K562 treated with DMSO at 1 percent for 4 hours (cell line): Measurements from ENCODE around the gene C3orf20. TPM values are rescaled to one million over a fixed set of nuclear protein-coding genes. Genes with fewer than 3 reads are reported as not detected.

Experiments
- total RNA-seq: library from RNA; unstranded; fragments of 300-600 nt; gene quantifications from 2 replicates; pipeline ENCODE4 v1.2.3, GENCODE V29; 2022; ENCODE audit not compliant: insufficient read depth

C3orf20 gene
- total RNA-seq: 1.2 TPM in 1 of 2 replicates, not detected in the other

DNA sequence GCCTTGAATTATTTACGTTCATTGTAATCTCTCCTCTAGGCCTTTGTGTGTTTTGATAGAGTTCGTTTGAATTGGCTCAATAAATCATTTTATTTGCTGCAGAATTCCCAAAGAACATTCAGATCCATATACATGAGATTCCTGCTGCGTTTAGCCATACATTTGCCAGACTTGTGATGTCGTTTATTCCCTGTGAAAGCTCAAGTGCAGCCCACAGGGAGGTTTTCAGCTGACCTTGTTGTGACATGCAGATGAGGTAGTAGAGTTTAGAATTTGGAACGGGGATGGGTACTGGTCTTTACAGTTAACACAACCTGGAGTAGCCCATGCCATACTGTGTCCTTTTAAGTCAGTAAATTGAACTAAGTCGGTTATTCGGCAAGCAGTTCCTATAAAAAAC is at the start of gene C3orf20:
TSS of gene C3orf20 (plus strand) at position 301 of the 400 bp plus-strand sequence. CDS start 7,573 bp downstream, outside the sequence.

DNA sequence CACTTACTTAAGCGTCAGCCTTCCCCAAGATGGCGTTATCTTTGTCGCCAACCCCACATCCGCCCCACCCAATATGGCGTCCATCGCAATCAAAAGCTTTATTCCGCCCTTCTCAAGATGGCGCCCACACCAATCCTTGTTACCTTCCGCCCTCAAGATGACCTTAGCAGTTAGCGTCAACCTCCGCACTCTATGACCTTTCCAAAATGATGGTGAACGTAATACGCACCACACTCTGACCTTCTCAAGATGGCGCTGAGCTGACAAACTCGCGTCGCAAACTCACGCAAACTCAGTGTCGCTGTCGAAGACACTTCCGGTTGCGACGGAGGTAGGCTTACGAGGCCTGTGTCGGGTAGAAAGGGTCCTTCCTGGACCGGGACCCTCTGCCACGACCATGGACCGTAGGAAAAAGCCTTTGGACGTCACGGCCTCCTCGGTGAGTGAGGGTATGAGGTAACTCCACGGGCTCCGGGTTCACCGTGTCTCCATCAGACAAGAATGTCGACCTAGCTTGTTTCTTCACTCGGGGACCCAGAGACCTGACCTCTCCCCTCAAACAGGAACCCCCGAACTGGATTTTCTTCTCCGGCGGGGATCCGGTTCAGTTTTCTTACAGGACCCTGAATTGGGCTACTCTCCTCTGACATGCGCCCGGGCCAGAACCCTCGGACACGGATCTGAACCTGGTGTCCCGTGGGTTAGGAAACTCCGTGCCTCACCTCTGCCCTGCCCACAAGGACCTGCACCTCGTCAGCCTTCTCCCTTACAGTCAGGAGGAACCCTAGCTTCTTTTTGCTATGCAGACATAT is 23.3 kb upstream of the C3orf20 start, which contains the start of gene CCDC174:
TSS of gene CCDC174 (plus strand) at position 323 of the 812 bp plus-strand sequence. CDS start at position 398, 75 bp downstream.

DNA sequence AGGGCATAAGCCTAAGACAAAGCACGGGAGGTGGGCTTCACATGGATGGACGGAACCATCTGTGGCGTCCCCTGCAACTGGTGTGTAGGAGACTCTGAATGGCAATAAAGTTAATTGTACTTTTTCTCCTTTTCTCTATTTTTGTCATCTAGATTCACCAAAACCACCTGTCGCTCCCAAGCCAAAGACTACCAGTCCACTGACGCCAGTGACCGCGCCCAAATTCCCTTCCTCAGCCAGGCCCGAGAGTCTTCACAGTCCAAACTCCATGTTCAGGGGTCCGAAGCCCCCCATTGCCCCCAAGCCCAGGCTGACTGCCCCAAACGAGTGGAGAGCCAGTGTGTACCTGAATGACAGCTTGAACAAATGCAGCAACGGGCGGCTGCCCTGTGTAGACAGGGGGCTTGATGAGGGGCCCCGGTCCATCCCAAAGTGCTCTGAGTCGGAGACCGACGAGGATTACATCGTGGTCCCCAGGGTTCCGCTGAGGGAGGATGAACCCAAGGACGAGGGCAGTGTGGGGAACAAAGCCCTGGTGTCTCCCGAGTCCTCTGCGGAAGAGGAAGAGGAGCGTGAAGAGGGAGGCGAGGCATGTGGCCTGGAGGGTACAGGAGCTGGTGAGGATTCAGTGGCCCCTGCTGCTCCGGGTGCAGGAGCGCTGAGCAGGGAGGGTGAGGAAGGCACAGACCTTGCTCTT is 144.0 kb downstream of the C3orf20 start, which contains the start of gene FGD5:
TSS of gene FGD5 (plus strand) at position 159 of the 697 bp plus-strand sequence. CDS start at position 269, 110 bp downstream.

Other genes with a start within 250 kb of the C3orf20 start
- not detected in 2 replicates for gene GRIP2, start 134.8 kb upstream of the C3orf20 start, total RNA-seq
- 13.8 and 20.9 TPM in 2 replicates for gene CCDC174, start 23.4 kb upstream of the C3orf20 start, total RNA-seq
- not detected in 2 replicates for gene FGD5, start 143.8 kb downstream of the C3orf20 start, total RNA-seq